Measurements from ENCODE around the gene PCDHGC4.

Gene PCDHGC4

DNA sequence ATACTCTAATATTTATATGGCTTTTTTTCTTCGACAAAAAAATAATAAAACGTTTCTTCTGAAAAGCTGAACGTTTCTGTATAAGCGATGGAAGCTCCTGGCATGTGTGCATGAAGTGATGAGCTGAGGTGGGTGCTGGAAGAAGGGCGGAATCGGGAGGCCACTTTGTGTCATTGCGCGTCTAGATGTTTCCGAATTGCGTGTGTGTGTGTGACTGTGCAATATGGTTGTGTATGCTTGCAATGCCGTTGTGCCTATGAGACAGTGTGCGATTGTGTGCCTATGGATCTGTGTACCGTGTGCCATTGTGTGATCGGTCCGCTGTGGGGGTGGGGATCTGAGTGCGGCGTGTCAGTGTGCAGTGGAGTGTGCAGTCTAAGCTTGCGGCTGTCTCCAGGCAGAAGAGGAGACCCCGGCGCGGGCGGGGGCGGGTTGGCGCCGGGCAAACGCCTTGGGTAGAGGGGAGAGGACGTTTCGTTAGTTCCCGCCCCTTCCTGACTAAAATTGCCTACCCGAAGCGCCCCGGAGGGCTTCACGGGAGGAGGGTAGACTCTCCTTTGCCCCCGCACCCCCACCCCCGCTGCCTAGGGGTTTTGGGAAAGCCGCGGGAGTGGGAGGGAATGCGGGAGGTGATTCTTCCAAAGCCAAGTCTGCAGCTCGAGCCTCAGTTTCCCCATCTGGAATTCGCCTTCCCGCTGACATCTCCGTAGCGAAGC is 28.2 kb downstream of the PCDHGC4 start:
- DNase-seq, result peak; percentile 73

DNA sequence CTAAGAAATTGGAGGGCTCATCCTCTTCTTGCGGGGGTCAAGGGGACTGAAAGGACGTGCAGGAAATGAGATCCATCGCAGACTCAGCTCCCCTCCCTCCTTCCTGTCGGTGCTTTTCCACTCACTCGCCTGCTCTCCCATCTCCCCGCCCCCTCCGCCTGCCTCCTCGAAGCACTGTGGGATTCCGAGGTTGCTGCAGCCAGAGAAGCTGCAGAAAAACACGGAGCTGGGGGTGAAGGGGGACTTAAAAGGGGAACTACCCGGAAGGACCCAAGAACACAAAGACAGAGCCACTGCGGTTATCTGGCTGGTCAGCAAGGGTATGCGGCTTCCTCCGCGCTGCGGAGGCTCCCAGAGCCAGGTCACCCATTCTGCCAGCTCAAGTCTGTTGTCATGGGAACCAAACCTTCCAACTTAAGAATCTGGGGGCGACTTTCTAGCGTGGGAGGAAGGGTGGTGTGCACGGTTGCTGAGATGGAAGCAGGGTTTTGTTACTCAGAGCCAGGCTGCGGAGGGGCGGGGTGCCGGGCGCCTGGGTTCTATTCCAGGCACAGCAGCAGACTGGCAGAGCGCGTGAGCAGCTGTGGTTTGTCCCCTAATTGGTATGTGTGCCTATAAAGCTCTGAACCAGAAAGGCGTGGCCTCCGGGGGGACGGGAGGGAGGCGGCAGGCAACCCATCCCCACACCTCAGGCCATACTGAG is 28.9 kb downstream of the PCDHGC4 start:
- DNase-seq, result peak; percentile 82

DNA sequence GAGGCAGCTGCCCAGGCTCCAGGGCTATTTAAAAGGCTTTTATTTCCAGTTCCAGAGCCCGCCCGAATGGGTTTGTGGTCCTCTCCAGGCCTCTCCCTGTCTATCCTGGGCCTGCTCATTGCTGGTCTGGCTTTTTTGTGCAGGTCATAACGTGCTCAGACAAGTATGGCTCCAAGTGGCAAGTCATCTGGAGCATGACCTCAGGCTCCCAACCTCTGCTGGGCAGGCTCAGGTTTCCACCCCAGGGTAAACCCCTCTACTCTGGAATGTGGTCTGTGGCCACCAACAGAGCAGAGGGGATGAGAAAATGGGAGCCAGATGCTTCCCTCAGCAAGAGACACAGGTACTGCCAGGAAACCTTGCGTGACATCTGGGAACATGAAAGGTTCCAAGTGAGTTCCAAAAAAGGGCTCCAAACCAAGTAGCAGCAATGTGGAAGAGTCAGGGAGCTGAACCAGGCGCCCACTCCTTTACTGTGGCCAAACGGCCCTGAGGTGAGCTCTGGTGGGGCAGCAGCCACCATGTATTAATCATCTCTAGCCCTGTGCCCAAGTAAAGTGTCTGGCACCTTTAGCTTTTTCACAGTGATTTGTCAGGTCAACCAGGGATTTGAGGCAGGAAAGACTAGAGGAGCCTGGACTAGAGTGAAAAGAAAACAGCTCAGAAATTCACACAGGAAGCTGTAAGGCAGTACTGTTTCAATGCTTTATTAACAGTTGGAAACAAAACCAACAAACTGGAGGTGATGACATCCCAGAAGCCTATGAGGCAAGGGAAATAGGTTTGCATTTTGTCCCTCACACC is 29.7 kb downstream of the PCDHGC4 start:
- DNase-seq, result no peak

DNA sequence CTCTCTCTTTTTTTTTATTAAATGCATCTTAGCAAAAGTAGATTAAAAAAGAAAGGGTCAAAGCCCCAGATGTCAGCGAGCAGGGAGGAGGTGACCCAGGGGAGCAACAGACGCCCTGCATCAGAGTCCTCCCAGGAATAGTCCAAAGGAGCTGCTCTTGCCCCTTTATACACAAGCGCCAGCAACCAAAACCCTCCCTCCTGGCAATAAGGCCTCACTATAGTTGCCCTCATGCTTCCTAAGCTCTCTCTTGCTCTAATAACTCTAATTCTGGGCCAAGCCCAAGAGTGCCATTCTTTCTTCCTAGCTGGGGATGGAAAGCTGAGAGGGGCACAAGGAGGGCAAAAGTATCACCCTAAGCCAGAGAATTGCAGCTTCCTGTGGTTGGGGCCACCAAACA is 30.3 kb downstream of the PCDHGC4 start:
- DNase-seq, result no peak

DNA sequence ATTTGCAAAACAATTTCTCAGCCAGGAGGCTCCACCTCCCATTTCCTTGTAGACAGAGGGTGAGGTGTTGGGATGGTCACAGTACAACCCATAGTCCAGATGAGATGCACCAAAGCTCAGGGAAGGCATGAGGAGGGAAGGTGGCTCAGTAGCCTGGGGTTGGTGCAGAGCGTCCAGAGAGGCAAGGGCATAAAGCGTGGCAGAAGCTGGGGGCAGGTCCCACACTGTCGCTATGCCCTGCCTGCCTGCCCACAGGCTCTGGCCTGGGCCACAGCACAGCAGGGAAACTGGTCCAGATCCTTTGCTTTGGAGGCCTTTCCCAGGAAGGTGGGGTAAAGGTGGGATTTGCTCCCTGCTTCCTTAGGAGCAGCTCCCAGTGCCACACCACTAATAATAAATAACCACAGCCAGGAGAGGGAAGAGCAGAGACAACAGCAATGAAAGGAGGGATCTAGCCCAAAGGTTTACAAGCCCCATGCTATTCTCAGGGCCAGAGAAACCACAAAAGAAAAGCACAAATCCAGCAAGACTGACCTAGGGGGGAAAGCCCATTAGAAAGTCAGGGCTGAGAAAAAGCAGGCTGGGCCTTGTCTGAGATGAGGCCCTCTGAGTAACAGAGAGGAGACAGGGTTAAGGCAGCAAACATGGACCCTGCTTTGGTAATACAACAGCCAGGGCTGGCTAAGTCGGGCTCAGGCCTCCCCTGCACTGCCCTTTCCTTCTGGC is 31.3 kb downstream of the PCDHGC4 start:
- DNase-seq, result no peak

DNA sequence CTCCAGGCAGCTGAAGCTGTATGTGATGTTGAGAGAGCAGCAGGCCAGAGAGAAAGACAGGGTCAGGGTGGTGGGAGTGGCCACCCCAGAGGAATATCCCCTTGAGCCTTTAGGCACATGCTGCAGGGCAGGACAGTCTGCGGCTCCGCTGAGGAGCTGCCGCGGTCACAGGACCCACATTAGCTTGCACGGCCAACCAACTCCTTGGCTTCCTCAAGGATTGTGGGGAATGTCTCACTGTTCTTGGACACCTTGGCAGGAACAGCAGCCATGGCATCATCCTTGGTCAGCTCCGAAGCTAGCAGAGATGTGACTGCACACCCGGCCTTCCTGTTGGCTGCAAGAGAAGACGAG is 31.8 kb downstream of the PCDHGC4 start:
- DNase-seq, result peak; percentile 23

DNA sequence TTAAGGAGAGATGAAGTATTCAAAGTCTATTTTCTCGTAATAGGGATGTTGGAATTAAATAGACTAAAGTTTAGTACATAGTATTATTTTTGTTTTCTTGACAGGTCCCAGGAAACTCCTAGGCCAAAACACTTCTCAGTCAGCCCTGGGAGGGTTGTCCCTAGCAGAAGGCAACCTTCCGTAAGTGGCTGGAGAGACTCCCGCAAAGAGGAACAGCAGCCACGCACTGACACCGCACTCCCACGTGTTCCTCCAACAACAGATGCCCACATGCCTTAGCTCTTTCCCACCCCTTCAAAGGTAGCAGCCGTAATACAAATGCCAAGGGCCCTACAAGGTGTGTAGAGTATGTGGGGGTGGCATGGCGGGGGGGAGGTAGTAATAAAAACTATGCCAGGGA is 32.5 kb downstream of the PCDHGC4 start:
- DNase-seq, result peak; percentile 13

DNA sequence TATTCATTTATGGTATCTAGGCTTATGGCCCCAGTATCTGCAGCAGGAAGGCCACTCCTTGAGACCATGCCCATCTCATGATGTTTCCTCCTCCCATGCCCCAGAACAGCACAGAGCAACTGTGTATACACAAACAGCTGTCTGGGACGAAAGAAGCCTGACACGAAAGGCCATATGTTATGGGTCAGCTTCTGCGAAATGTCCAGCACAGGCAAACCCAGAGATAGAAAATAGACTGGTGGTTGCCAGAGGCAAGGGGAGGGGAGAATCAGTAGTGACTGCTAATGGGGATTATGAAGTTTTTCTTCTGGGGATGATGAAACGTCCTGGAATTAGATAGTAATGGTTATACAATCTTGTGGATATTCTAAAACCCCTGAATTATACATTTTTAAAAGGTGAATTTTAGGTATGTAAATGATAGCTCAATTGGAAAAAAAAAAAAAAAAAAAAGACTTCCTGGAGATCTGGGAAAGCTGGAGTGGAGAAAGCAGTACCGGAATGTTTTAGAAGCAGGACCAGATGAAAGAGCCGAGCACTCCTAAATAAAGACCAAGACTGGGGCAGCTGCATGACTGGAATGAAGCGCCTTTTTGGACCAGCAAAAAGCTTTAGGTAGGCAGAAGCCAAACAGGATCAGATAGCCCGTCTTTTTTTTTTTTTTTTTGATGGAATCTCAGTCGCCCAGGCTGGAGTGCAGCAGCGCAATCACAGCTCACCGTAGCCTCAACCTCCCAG is 33.2 kb downstream of the PCDHGC4 start:
- no peak for DNase-seq

DNA sequence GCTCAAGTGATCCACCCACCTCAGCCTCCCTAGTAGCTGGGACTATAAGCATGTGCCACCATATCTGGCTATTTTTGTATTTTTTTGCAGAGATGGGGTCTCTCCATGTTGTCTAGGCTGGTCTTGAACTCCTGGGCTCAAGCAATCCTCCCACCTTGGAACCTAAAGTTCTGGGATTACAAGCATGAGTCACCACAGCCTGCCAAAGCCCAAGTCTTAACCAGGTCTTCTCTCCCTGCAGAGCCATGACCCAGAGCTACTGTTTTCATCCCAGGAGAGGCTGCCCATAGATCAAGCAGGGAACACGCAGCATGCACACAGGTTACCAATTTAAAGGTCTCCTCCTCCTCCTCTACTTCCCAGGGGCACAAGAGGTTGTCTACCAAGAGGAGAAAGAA is 33.8 kb downstream of the PCDHGC4 start:
- DNase-seq, result no peak

DNA sequence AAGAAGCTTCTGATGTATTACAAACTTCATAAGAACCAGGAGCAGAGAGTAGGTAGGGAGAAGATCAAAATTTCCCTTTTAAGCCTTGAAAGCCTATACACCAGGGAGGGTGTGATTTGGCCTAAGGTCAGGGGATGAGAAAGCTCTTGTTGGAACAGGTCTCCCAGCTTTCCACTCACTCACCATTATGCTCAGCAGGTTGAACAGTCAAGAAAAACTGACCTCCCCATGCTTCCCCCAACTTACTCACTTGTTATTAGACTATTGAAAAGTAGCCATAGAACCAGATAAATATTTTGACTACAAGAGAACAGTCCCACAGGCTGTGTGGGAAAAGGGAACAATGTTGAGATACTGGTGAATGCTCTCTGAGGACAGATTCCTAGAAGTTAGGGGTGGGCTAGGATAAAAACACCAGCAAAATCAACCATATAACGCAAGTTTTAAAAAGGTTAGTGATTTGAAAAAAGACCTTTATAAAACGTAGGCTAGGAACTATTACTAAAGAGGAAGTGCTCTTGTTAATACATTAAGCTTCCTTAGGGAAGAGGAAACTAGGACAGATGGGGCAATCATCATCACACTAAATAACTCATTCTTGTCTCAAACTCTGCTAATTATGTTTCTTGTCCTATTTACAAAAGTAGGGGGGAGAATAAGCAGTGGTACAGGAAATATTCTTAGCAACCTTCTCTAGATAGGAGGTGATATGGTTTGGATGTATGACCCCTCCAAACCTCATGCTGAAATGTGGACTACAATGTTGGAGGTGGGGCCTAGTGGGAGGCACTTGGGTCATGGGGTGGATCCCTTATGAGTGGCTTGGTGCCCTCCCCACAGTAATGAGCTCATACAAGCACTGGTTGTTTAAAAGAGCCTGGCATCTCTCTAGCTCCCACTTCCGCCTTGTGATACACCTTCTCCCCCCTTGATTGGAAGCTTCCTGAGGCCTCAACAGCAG is 35.1 kb downstream of the PCDHGC4 start:
- no peak for DNase-seq

DNA sequence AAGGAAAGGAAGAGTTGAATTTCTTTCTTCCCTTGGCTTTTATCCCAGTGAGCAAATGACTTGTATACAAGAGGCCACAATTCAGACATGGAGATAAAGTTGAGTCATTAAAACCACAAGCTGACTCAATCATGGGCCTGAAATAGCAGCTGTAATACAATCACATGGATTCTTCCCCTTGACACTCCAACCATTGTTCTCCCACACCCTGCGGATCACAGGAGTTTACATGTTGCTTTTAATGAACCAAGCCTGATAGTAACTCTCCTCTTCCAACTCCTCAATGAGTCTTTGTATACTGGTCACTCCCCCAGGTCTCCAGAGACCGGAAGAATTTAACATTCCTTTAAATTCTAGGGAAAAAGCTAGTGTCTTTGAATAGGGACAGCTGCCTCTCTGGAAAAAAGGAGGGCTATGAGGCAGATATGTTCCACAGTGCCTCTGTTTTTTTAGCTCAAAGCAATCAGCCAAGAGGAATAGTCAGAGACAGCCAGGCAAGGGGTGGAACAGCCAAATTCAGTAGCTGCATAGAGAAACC is 36.5 kb downstream of the PCDHGC4 start:
- DNase-seq, result no peak

DNA sequence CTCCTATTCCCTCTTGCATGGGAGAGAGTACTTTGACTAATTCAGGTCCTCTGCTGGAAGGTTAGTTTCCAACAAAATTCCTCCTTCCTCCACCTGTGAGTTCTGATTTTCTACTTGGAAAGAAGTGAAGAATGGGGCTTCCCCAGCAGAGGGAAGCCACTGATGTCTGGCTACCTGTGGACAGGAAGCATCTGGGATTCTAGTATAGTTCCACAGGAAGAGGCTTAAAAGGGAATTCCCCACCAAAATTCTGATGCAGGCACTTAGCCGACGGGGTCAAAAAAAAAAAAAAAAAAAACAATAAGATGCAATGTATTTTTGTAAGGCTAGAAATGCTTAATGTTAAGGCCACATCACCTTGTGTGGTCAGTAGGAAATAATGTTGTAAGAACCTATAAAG is 37.5 kb downstream of the PCDHGC4 start:
- no peak for DNase-seq

DNA sequence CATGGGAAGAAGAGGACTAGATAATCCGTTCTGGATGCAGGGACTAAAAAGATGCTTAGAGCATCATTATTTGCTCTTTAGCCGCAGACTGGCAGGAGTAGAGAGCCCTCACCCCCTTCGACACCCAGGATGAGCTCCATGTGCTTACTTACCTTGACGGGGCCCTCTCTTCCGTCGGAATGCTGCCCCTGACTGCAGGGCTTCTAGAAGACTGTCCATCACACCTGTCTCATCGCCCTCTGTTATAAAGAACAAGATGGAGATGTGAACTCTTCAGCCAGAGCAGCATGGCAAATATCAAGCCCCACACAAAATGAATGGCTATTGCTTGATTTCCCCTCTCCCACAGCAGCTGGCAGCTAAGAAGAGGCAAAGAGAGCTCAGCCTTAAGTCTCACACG is 39.2 kb downstream of the PCDHGC4 start:
- no peak for DNase-seq

DNA sequence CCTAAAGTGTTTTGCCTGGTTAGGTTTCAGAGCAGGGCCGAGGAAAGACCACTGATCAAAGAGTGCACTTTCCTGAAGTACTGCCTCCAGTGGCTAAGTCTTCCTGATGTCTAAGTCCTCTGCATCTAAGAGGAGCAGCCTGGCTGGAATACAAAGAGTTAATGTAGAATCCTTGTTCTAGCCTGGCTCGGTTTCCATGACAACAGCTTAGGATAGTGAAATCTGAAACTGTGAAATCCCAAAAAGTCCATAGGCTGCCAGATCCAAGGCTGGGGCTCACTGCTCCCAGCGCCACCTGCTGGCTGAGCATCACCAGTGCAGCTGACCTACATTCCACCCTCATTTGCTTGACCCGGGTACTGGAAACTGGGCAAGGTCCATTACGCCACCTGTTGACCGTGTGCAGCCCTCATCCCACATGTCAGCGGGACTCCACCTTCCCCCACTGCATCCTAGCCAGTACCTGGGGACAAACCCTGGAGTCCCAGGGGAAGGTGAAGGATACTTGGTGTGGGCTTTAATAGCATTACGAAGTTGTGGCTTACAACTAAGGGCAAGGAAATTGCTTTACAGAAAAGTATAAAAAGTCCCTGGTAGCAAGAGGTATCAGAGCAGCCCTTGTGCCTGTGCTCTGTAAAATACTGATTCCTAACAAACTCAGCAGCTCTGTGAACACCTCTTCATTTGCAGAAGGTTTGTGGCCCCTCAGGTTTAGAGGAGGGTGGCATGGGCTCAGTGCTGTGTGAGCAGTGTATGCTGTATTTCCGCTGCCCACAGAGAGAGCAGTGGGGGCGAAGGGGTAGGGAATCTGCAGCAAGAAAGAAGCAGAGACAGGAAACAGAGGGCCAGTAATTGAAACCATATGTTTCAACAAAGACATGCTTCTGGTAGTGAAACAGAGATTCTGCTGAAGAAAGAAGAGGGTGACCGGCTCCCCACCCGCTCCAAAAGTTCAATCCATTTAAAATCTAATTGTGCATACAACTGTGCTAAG is 40.1 kb downstream of the PCDHGC4 start:
- DNase-seq, result peak; percentile 70

DNA sequence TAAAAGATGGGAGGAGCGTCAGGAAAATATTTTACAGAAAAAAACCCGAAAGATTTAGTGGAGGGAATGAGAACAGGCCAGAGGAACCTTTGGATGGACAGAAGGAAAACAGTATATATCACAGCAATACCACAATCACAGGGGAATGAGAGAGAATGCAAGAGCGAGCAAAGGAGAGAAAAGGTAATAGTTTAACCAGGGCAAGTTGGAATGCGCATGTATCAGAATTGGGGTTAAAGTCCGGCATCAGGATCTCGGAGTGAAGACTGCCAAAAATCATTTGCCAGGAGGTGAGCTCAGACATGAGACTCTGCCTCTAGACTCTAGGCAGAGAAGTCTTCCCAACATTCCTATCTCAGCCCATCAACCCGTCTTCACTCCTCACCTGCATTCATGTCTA is 40.8 kb downstream of the PCDHGC4 start:
- DNase-seq, result no peak

DNA sequence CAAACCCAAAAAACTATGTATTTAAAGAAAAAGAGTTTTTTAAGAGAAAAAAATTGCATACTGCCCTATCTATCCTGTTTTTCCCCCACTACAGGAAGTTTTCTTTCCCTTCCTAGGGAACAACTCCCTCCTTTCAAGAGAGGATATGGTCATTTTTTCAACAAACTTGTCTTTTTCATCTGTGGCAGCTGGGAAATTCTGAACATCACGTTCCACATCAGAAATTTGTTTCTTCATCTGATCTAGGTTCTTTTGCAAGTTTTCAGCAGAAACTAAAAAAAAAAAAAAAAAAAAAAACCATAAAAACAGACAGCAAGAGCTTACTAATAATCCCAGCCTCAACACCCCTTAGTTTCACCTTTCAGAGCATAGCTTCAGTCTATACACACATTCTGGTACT is 42.6 kb downstream of the PCDHGC4 start:
- no peak for DNase-seq

DNA sequence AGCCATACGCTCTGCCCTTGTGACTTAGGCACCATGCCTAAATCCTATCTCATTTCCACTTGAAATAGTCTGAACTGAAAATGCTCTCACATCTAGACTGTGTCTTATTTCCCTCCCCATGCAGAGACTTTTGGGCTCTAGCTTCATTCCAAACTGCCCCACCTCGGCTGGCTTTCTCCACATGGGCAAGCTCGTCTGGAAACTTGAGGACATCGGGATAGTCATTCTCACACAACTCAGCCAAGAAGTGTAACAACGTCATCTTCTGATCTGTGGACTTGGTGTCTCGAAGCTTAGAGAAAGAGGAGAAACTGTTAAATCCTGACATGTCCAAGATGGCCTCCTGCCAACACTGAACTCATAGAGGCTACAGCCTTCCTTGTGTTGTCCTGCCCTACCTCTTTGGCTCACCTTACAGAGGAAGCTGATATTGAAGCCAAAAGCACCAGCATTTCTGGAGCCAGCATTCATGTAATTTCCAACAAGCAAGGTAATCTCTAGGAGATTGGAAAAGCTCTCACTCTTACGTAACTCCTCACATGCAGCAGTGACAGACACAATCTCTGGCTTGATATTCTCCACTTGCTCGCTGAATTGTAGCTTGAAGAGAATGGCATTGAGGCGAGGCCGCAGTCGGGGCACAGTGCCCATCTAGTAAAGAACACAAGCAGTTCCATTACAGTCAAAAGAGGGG is 43.6 kb downstream of the PCDHGC4 start:
- DNase-seq, result peak; percentile 13

DNA sequence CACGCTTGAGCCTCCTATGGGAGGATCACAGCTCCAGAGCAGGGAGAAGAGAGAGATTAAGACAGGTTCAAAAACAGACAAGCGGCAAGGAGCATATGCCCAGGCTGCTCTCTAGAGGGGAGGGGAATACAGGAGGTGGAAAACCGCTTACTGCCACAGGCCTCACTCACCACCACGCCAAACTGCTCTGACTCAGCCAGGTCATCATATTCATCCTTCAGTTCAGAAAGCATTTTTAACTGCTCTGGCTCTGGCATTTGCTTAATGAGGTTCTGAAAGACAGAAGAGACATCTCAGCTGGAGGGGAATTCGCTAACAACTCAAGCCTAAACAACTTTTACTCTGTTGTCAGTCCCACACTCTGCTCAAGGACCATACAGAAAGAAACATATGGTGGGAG is 44.2 kb downstream of the PCDHGC4 start:
- DNase-seq, result no peak

DNA sequence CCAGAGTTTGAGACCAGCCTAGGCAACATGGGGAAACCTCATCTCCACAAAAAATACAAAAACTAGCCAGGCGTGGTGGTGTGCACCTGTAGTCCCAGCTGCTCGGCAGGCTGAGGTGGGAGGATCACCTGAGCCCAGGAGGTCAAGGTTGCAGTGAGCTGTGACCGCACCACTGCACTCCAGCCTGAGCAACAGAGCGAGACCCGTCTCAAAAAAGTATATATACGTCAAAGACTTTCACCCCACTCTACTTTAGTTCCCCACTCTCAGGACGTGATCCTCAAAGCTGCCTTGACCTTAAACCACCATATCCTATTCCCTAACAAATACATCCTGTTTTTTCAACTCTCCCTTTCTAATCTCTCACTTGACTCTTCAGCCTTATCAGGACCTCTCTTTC is 45.0 kb downstream of the PCDHGC4 start:
- DNase-seq, result no peak
